HG03575 (cell line): Measurements from ENCODE around the gene ACSS3.
"Not testable (repeated sequence)": the region's sequence is repeated elsewhere in the genome, so short reads cannot be mapped to it uniquely, and the experiment has no call there.

Experiments
- ATAC-seq: cut with Tn5 transposase; IDR thresholded peaks from one replicate; pipeline ENCODE4 v1.9.1; 2021; ENCODE audit not compliant: unreplicated experiment, insufficient number of reproducible peaks, low FRiP score; ENCODE audit errors: extremely low read depth

The ACSS3 gene

DNA sequence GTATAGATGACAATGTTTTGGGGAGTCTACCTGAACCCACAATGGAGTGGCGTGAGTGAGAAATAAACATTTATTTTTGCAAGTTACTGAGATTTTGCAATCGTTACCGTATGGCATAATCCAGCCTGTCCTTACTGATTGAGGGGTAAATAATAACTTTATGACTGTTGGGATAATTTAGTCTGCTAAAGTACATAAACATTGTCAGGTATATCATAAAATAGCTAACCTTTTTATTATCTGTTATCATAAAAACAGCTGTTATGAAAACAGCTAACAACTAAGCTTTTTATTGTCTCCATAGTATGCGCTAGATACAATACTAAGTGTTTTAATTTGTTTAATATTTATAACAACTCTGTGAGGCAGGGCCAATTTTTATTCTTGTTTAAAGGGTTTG, 10.3 kb downstream of the ACSS3 start:
- no peak for ATAC-seq

DNA sequence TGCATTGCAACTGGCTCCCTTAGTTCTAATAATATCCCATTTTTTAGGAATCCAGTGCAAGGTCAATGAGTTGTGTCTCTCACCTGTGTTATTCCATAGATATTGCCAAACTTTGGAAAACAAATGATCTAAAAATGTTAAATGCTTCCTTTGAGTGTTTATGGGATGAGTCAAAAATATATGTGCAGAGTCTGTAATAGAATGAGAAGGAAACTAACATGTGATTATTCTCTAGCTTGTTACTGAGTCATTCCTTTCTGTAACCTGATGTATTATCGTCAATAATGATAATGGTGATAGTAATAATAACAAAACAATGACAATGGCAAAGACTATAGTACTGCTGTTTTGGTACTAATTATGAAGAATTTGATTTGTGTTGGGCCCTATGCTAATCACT, 11.5 kb downstream of the ACSS3 start:
- no peak for ATAC-seq

DNA sequence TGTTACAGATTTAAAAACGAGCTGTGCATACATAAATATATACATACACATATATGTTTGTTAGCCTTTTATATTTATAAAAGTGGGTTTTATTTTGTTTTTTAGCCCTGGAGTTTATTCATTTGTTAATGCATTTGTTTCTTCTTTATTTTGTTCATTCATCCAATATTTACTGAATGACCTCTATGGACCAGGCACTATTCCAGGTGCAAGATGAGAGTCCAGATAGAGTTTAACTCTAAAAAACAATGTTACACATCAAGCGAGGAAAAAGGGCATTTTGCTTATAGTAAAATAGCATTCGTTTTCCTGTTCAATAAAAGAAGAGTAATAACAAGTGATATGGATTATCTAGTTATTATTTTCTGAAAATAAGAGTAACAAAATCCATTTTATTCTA, 14.2 kb downstream of the ACSS3 start:
- no peak for ATAC-seq

DNA sequence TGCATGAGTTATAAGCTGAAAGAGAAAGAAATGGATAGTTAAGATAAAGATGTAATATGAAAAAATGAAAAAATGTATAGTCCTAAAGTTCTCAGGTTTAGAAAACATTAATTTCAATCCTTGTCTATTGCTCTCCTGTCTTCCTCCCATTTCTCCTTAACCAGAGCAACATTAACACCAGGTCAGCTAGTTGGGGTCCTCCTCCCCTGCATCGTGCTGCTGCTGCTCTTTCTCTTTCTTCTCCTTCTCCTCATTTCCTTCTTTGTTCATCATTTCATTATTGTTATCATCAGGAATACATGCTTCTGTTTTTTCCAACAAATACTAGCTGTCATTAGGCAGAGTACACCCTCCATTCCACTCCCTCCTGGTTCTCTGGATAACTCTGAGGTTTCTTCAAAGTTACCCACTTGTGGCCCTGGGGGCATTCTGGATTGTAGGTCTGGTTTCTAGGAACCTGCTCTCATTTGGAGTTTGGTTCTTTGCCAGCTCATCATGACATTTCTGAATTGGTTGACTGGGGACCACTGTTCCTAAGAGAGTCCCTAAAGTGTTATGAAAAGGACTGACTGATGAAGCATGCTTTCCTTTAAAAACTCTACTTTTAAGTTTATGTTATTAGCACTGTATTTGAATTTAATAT, 17.0 kb downstream of the ACSS3 start:
- no peak for ATAC-seq

DNA sequence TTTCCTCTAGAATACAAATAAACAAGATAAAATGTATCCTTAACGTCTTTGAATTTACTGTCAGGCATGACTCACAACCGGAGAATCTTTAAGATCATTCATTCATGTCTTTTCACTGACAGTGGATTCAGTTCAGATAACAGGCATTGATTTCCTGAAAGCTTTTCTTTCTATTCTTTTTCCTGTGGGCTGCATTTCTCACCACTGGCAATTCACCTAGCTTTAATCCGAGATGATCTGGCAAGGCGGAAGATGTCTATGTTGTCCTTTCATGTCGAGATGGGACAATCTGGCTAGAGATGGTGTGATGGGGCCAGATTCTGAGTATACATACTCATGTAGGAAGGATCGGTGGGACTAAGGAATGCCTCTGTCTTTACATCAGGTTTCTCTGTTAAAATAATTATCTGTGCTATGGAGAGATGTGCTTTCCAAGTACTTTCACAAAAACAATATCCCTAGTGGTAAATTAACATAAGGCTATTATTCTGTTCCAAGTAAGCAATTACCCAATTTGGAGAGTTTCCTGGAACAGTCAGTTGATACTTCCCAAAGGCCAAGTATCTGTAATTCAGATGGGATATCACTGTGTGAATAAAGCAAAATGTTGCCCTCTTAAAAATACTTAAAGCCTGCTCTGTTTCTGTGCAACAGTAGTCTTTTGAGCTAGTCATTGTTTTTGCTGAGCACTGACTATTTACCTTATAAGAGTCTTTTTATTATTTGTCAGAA, 17.8 kb downstream of the ACSS3 start:
- ATAC-seq: no peak

DNA sequence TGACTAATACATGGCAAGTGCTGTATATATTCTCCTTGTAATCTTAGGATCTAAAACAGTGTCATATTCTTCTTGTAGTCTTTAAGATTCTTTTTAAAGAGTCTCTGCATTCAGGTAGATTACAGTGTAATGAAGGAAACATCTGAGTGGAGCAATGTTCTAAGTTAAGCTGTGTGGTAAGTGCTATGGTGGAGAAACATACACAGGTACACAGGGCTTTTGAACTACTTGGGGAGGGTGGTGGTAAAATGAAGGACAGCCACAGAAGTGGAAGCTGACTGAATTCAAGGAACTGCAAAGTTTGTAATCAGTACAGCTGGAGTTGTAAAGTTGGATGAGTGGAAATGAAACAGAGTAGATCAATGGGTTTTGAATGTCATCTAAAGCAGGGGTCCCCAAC, 27.8 kb downstream of the ACSS3 start:
- no peak for ATAC-seq

DNA sequence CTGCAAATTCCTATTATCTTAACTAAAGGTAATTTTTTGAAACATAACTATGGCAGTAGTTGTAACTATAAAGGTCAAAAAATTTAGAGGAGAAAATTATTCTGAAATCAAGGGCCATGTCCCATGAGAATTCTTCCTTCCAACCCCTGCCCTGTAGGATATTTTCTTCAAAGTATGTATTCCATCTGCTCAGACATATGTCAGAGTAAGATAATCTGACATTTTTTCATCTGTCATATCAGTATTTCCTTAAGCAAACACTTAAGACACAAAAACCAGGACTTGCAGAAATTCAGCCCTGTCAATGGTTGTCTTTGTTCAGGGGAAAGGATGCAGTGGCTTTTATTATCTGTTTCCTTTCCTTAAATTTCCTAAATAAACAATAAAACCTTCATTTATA, 36.3 kb downstream of the ACSS3 start:
- ATAC-seq: no peak

DNA sequence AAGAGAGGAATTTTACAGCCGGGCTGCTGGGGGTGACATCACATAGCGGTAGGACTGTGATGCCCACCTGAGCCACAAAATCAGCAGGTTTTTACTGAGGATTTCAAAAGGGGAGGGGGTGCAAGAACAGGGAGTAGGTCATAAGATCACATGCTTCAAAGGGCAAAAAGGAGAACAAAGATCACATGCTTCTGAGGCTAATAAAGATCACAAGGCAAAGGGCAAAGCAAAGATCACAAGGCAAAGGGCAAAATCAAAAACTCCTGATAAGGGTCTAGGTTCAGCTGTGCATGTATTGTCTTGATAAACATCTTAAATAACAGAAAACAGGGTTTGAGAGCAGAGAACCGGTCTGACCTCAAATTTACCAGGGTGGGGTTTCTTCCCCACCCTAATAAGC, 41.2 kb downstream of the ACSS3 start:
- not testable (repeated sequence) for ATAC-seq

DNA sequence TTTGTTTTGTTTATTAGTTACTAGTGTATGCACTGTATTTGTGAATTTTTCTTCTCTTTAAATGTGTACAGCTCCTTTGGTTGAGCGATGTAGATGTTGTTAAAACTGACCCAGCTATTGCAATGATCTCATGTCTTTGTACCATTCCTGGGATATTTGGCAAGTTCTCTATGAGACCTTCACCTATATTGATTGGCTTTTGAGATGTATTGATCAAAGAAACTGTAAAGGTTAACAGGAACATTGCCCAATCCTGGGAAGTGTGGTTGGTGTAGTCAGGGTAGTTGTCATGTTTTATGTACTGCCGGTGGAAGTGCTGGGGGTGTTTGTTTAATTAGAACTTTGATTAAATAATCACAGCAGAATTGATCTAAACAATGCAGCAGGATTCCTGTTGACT, 43.1 kb downstream of the ACSS3 start:
- no peak for ATAC-seq

DNA sequence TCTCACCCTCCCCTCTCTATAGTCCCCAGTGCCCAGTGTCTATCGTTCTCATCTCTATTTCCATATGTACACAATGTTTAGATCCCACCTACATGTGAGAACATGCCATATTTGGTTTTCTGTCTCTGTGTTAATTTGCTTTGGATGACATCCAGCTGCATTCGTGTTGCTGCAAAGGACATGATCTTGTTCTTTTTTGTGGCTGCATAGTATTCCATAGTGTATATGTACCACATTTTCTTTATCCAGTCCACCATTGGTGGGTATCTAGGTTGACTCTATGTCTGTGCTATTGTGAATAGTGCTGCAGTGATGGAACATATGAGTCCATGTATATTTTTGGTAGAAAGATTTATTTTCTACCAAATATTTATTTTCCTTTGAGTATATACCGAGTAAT, 45.7 kb downstream of the ACSS3 start:
- no peak for ATAC-seq

DNA sequence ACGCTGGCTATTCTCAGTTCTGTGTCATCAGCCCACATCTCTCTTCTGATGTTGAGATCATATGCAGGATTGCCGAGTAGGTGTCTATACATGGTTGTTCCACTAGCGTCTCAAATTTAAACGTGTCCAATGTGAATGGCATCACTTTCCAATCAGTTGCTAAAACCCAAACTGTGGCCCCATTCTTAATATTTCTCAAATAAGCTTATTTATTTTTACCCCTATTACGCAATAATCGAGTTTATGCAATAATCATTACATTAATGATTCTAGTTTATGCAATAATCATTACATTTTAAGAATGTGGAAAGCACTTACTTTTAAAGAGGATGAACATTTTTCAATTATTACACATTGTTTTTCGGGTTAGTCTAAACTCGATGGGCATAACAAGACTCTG, 47.8 kb downstream of the ACSS3 start:
- ATAC-seq: no peak

DNA sequence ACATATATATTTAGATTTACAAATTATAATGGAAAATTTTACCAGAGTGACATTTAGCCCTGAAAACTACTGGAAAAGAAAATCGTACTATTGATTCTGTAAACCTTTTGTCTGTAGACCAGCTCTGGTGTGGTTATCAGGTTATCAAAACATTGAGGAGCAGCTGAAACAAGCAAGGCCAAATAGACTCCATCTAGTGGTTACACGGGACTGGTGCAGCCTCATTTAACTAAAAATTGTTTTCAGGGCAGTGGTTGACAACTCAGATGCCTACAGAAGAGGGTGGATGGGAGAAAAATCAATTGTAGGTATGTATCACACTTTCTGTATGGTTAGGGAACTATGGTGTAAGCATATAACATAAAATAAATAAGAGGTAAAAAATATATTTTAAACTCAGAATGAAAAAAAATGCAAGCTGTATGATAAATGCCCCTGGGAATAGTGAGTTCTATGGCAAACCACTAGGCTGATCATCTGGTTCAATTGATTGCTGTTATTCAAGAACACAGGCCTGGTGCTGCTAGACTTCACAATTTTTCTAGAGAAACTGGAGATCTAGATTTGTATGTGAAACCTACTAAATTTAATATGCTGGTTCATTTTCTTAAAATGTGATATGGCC, 51.2 kb downstream of the ACSS3 start:
- peak; percentile 98 for ATAC-seq

DNA sequence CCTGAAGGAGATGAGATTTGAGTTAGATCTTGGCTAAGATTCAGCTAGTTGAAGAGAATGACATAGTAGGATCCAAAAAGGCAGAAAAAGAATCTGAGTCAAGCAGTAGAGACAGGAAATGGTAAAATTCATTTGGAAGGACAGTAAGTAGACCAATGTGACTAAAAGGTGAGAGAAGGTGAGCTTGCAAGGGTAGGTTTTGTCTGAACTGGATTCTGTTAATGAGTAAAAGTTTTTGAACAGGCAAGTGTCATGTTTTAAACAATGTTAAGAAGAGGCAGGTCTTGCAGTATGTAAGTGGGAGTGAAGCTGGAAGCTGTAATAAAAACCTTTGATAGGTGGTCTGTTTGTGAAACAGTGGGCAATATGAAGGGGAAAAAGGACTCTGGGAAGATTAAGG, 58.6 kb downstream of the ACSS3 start:
- ATAC-seq: no peak

DNA sequence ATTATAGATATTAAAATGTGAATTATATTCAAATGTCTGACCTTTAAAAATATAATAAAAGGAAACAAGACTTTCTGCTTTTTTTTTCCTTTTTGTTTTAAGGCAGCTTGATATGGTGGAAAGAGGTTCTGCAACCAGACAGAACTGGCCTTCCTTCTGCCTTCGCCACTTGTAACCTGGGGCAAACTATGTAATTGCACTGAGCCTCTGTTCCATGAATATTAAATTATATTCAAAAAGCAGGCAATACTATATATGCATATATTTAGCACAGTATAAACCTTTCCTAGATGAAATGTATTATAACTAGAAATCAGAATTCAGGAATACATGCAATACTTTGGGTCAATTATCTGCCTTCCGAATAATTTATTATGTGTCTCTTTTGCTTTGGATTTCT, 59.9 kb downstream of the ACSS3 start:
- ATAC-seq: no peak

DNA sequence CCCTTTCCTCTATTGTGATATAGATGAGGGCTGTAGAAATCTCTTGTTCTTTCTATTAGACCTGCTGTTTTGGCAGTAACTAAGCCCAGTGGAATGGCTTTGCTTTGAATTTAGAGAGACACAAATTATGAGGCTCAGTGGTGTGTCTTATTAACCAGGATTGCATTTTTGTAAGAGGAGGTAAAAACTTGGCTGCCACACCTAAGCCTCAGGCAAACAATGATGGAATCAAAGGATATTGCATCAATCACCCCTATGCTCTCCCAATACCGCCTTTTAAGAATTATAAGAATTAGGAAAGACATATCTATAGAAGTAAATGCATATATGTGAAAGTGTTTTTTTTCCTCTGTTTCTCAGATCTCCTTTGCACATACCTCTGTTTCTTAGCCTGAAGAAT, 63.3 kb downstream of the ACSS3 start:
- no peak for ATAC-seq

DNA sequence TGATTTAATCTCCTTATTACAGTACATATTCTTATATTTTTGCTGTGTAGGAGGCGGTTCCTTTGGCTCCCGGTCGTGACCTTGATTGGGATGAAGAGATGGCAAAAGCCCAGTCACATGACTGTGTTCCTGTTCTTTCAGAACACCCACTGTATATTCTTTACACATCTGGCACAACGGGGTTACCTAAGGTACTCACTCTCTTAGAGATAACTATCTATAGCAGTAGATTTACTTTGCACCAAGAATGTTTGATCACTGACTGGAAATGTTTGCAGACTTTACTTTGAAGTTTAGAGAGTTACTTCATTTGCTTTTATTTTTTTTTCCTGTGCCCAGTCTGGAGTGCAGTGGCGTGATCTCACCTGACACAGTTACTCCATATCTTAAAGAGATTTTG, 65.2 kb downstream of the ACSS3 start:
- no peak for ATAC-seq

DNA sequence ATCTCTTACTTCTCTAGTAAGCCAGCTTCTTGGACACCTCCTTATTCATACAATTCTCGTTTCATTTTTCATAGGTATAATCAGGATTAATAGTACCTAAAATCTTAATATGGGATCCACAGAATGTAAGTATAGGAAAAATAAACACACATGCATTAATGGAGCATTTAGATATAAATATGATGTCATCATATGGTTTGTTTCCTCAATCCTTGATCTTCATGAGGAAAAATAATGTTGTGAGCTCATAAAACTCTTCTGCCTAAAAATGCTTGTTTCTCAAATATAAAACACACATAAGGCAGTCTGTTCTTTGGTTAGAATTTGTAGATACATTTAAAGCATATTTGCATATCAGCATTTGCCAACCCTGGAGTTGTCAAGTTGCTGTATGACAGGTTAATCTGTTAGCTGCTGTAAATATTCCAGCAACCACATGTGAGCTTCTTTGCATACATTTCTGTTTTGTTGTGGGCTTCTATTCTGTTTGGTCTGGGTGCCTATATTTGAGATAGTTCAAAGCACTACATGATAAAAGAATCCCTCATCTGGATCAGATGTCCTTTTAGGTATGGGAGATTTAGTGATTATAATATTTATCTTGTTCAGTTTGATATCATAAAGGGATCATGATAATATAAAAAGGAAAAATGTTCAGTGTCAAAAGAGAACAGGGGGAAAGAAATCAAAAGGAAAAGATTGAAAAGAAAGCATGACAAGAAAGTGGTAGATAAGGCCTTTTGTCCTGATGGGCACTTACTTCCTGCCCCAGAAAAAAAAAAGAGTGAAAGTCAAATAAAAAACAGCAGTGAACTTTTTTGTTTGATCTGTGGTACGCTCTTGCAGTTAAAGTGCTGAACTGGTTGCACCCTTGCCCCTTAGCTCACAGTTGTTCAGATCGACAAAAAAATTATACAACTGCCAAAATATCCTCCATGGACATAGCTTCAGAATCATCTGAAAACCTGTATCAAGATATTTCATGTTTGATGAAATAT, 68.6 kb downstream of the ACSS3 start:
- no peak for ATAC-seq

DNA sequence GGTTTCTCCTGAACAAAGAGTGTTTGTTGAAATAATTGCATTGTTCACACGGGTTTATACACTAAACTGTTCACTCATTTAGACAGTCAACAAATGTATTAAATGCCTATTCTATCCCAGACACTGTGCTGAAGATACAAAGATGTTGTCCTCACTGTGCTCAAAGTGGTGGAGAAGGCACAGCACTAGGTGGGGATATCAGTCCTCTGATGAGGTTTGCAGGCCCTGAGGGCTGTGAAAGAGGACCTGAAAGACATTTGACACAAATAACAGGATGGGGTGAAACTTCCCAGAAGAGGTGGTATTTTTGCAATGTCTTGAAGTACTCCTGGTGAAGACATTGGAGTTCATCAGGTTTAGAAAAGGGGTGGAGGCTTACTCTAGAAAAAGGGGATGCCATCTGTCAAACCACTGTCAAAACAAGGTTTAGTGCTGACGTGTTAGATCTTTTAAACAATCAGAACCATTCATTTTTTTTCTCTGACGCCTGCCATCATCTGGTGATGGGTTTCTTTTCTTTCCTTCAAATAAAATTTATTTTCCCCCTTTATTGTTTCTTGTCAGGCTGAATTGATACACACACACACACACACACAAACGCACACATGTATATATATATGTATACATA, 69.5 kb downstream of the ACSS3 start:
- no peak for ATAC-seq

DNA sequence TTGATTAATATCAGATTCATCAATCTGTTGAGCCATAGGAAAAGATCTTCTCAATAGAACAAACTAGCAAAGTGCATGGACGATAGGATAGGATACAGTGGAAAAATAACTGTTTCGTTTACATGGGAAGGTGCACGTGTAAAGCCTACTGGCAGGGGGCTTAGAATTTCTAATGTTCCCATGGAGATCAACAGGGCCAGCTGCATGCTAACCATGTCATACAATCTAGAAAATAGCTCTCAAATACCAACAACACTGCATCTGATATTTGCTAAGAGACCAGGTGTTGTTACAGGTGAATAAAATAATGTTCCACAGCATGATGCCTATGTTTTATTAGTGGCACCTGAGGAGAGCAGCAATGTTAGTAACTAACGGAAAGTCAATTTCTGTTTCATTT, 72.5 kb downstream of the ACSS3 start:
- no peak for ATAC-seq
